Measurements from ENCODE around the gene TEX54.

DNA sequence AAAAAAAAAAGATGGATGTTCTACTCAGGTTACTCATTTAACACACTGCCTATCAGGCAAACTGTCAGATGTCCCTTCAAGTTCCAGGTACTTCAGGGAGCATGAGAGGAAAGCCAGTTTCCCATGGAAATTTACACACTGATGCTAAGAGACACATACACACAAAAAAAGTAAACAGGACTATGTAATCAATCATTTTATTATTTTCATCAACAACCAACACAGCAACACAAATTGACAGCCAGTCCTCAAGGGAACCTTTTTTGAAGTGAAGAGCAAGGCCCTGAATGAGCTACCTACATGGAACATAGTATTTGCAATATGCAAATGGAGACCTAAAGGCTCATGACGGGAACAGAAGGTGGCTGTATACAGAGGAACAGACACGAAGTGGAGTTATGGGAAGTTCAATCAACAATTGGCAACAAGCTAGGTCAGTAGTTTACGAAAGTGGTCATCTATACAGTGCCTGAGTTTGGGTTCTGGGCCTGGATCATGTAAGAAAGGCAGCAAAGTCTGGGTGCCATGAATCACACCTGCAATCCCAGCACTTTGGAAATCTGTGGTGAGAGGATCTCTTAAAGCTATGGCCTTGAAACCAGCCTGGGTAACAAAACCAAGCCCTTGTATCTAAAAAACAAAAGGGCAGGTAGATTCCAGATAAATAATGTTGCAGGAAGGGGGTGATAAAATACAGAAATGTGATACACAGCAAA is 19.3 kb upstream of the TEX54 start:
- TF ChIP-seq YY1 (IDR thresholded peaks at IDR 0.05; ENCODE audit: insufficient read depth, insufficient read length) (no peak), ZNF274 (IDR thresholded peaks at IDR 0.05; ENCODE audit: low read depth, low read length) (no peak), SUZ12 (IDR thresholded peaks at IDR 0.05; ENCODE audit: extremely low read depth, insufficient read depth, insufficient read length) (no peak)
